Nephron (organoid): ENCODE data around the gene GRIA1.

Experiments used
- H3K27ac Mint-ChIP-seq, 3 experiments: 2 replicates each; pipeline ENCODE4 v1.8.0; 2020; ENCODE audit warnings: mixed read lengths in 3 of 3, mild to moderate bottlenecking in 2 of 3, moderate library complexity in 1 of 3
- H3K27me3 Mint-ChIP-seq: 2 replicates; pipeline ENCODE4 v1.8.0; 2021; ENCODE audit warnings: low read depth, mild to moderate bottlenecking, moderate library complexity, mixed read lengths
- H3K36me3 Mint-ChIP-seq: 2 replicates; pipeline ENCODE4 v1.8.0; 2020; ENCODE audit warnings: low read depth, mixed read lengths
- H3K4me1 Mint-ChIP-seq: 2 replicates; pipeline ENCODE4 v1.8.0; 2020; ENCODE audit warnings: mixed read lengths
- H3K4me3 Mint-ChIP-seq, 3 experiments: 2 replicates each; pipeline ENCODE4 v1.8.0; 2020; ENCODE audit warnings: mild to moderate bottlenecking in 3 of 3, mixed read lengths in 3 of 3, moderate library complexity in 2 of 3
- H3K9me3 Mint-ChIP-seq: 2 replicates; pipeline ENCODE4 v1.8.0; 2020; ENCODE audit warnings: mixed read lengths
- CTCF ChIP-seq, 3 experiments: fragments of 200-600 bp; sonication (generic); IDR thresholded peaks; one replicate each; pipeline ENCODE4 v1.5.0; 2021; ENCODE audit warnings: antibody characterized with exemption in 3 of 3; ENCODE audit not compliant: unreplicated experiment in 3 of 3

GRIA1 gene

GRCh38 chr5:153655201-153655510 is 164.7 kb downstream of the GRIA1 start:
- no peaks in the 10 kb centered on the region for H3K36me3 Mint-ChIP-seq
- TF ChIP-seq CTCF (IDR thresholded peaks at IDR 0.05; ENCODE audit: unreplicated experiment in 3 of 3), result no peak
- H3K9me3 Mint-ChIP-seq, result no peaks in the 10 kb centered on the region
- peaks cover 6% of the 10 kb centered on the region for H3K27me3 Mint-ChIP-seq
- H3K27ac Mint-ChIP-seq, result no peak overlapping the region
- no peak overlapping the region for H3K4me3 Mint-ChIP-seq
- no peaks in the 10 kb centered on the region for H3K4me1 Mint-ChIP-seq

GRCh38 chr5:153658149-153658548 is 167.7 kb downstream of the GRIA1 start:
- TF ChIP-seq CTCF (IDR thresholded peaks at IDR 0.05; ENCODE audit: unreplicated experiment in 3 of 3), result no peak
- Mint-ChIP-seq H3K36me3 (no peaks in the 10 kb centered on the region), H3K9me3 (no peaks in the 10 kb centered on the region), H3K4me1 (no peaks in the 10 kb centered on the region), H3K27ac (no peak overlapping the region), H3K27me3 (peaks cover 6% of the 10 kb centered on the region), H3K4me3 (no peak overlapping the region)

- Mint-ChIP-seq H3K9me3 (no peaks in the 10 kb centered on the region), H3K36me3 (no peaks in the 10 kb centered on the region), H3K4me1 (no peaks in the 10 kb centered on the region), H3K4me3 (no peak overlapping the region), H3K27ac (no peak overlapping the region), H3K27me3 (peaks cover 6% of the 10 kb centered on the region)
- no peak for TF ChIP-seq CTCF (IDR thresholded peaks at IDR 0.05; ENCODE audit: unreplicated experiment in 3 of 3)
Observed at GRCh38 chr5:153658606-153659005, 168.1 kb downstream of the GRIA1 start.

- no peaks in the 10 kb centered on the region for H3K4me1 Mint-ChIP-seq
- no peaks in the 10 kb centered on the region for H3K9me3 Mint-ChIP-seq
- no peak for TF ChIP-seq CTCF (IDR thresholded peaks at IDR 0.05; ENCODE audit: unreplicated experiment in 3 of 3)
- H3K4me3 Mint-ChIP-seq, result no peak overlapping the region
- H3K36me3 Mint-ChIP-seq, result no peaks in the 10 kb centered on the region
- no peak overlapping the region for H3K27ac Mint-ChIP-seq
- H3K27me3 Mint-ChIP-seq, result peaks cover 6% of the 10 kb centered on the region
Observed at GRCh38 chr5:153659039-153659736, 168.7 kb downstream of the GRIA1 start.

- Mint-ChIP-seq H3K4me3 (no peak overlapping the region), H3K4me1 (no peaks in the 10 kb centered on the region), H3K27me3 (peaks cover 6% of the 10 kb centered on the region), H3K27ac (no peak overlapping the region), H3K36me3 (no peaks in the 10 kb centered on the region), H3K9me3 (no peaks in the 10 kb centered on the region)
- TF ChIP-seq CTCF (IDR thresholded peaks at IDR 0.05; ENCODE audit: unreplicated experiment in 3 of 3), result no peak
Observed at GRCh38 chr5:153660919-153661318, 170.4 kb downstream of the GRIA1 start.

GRCh38 chr5:153661897-153662296 is 171.4 kb downstream of the GRIA1 start:
- Mint-ChIP-seq H3K4me1 (no peaks in the 10 kb centered on the region), H3K9me3 (no peaks in the 10 kb centered on the region), H3K27ac (no peak overlapping the region), H3K27me3 (peaks cover 6% of the 10 kb centered on the region), H3K36me3 (no peaks in the 10 kb centered on the region), H3K4me3 (no peak overlapping the region)
- TF ChIP-seq CTCF (IDR thresholded peaks at IDR 0.05; ENCODE audit: unreplicated experiment in 3 of 3), result no peak
